Central memory CD8-positive, alpha-beta T cell (primary cell): ENCODE data around the gene POLD1.
A peak's percentile ranks its signal among the peaks of the same experiment; 100 is the strongest.
"Not testable (repeated sequence)": the region's sequence is repeated elsewhere in the genome, so short reads cannot be mapped to it uniquely, and the experiment has no call there.

Experiments used
- ATAC-seq: fragments of 150-1000 bp; cut with Tn5 transposase; replicated peaks from 2 replicates; pipeline ENCODE4 v1.10.0; 2022; ENCODE audit warnings: mild to moderate bottlenecking, moderate FRiP score, moderate number of reproducible peaks; ENCODE audit not compliant: poor library complexity, severe bottlenecking; ENCODE audit errors: extremely low read depth
- DNase-seq, 2 donors: peaks; one replicate each; pipeline ENCODE4 v3.0.0; 2021; ENCODE audit warnings: low spot score in 2 of 2
- H3K27ac Mint-ChIP-seq: one replicate; pipeline ENCODE4 v1.8.0; 2022; ENCODE audit warnings: low read depth, mild to moderate bottlenecking, moderate library complexity, mixed read lengths
- H3K27me3 Mint-ChIP-seq: one replicate; pipeline ENCODE4 v1.8.0; 2022; ENCODE audit warnings: mixed read lengths
- H3K36me3 Mint-ChIP-seq: one replicate; pipeline ENCODE4 v1.8.0; 2022; ENCODE audit warnings: mild to moderate bottlenecking, moderate library complexity, mixed read lengths; ENCODE audit not compliant: insufficient read depth
- H3K4me1 Mint-ChIP-seq: one replicate; pipeline ENCODE4 v1.8.0; 2022; ENCODE audit warnings: mixed read lengths
- H3K4me3 Mint-ChIP-seq: one replicate; pipeline ENCODE4 v1.8.0; 2022; ENCODE audit warnings: mild to moderate bottlenecking, moderate library complexity, mixed read lengths
- H3K9me3 Mint-ChIP-seq: one replicate; pipeline ENCODE4 v1.8.0; 2022; ENCODE audit warnings: mixed read lengths

POLD1 gene

GRCh38 chr19:50383852-50384684, at the start of gene POLD1:
Gene POLD1, plus strand, starts transcription at chr19:50384347. Its CDS starts 14,505 bp downstream, at chr19:50398852.
- DNase-seq (peak; percentile 97 to 98), ATAC-seq (peak; percentile 76)
- Mint-ChIP-seq H3K4me1 (peaks cover 48% of the 10 kb centered on the region), H3K36me3 (peaks cover 36% of the 10 kb centered on the region), H3K9me3 (no peaks in the 10 kb centered on the region), H3K27ac (peak within 1 kb of the TSS; percentile 93), H3K27me3 (no peaks in the 10 kb centered on the region), H3K4me3 (peak within 1 kb of the TSS; percentile 98)

- Mint-ChIP-seq H3K27ac (peak overlapping the region; percentile 83), H3K36me3 (peaks cover 29% of the 10 kb centered on the region), H3K27me3 (peaks cover 67% of the 10 kb centered on the region), H3K4me3 (peak overlapping the region; percentile 84), H3K4me1 (peaks cover 46% of the 10 kb centered on the region), H3K9me3 (peaks cover under 1% of the 10 kb centered on the region)
- no peak for ATAC-seq
- no peak for DNase-seq
These were observed 49.3 kb upstream of the POLD1 start for GRCh38 chr19:50334741-50335421.

GRCh38 chr19:50337031-50337430, 47.1 kb upstream of the POLD1 start:
- H3K4me1 Mint-ChIP-seq = peaks cover 26% of the 10 kb centered on the region

DNA sequence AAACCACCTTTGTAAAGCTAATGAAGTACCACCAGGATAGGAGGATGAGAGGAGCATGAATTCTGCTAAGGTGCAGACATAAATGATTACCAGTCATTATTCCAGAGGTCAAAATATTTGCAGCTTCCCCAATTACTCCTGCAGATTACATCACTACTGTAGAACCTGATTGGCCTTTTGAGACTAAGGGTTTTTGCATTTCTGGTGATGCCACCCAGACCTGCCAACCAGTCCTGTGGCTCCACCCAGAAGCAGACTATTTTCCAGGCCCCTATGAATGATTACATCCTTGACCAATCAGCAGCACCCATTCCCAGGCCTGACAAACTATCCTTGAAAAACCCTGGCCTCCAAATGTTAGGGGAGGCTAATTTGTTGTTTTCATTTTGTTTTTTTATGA, 43.8 kb upstream of the POLD1 start:
- Mint-ChIP-seq H3K36me3 (peaks cover 7% of the 10 kb centered on the region), H3K27ac (no peak overlapping the region), H3K4me1 (peaks cover 9% of the 10 kb centered on the region), H3K27me3 (peaks cover 30% of the 10 kb centered on the region), H3K4me3 (no peak overlapping the region), H3K9me3 (no peaks in the 10 kb centered on the region)
- no peak for DNase-seq
- no peak for ATAC-seq

More at GRCh38 chr19:50337031-50337430, 47.1 kb upstream of the POLD1 start:
- H3K4me3 Mint-ChIP-seq, ATAC-seq, H3K27ac Mint-ChIP-seq, DNase-seq, H3K9me3 Mint-ChIP-seq: not testable (repeated sequence)
- Mint-ChIP-seq H3K27me3 (peaks cover 45% of the 10 kb centered on the region), H3K36me3 (peaks cover 21% of the 10 kb centered on the region)

DNA sequence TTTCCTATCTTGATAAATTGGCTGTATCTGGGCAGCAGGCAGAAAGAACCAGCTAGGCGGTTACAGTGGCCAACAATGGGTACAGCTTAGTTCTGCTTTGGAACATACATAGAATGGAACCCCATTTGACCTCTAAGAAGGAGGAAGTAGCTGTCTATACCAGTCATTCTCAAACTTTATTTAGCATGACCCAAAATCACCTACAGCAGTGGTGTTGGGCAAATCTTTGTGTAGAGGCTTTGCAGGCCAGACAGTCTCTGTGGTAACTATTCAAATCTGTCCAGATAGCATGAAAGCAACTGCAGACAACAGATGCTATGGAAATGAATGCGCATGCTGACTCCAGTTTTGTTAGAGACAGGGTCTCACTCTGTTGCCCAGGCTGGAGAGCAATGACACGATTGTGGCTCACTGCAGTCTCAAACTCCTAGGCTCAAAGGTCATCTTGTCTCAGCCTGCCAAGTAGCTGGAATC, 43.0 kb upstream of the POLD1 start:
- no peak overlapping the region for H3K4me3 Mint-ChIP-seq
- H3K27me3 Mint-ChIP-seq = peaks cover 22% of the 10 kb centered on the region
- H3K4me1 Mint-ChIP-seq = peaks cover 5% of the 10 kb centered on the region
- H3K27ac Mint-ChIP-seq = no peak overlapping the region
- ATAC-seq = peak; percentile 14
- peaks cover 4% of the 10 kb centered on the region for H3K36me3 Mint-ChIP-seq
- no peaks in the 10 kb centered on the region for H3K9me3 Mint-ChIP-seq
- no peak for DNase-seq

- H3K4me3 Mint-ChIP-seq = no peak overlapping the region
- ATAC-seq = peak; percentile 52
- H3K27me3 Mint-ChIP-seq = peaks cover 10% of the 10 kb centered on the region
- H3K9me3 Mint-ChIP-seq = no peaks in the 10 kb centered on the region
- H3K27ac Mint-ChIP-seq = no peak overlapping the region
- peaks cover 15% of the 10 kb centered on the region for H3K4me1 Mint-ChIP-seq
- H3K36me3 Mint-ChIP-seq = peaks cover 2% of the 10 kb centered on the region
- DNase-seq = no peak
These were observed 39.4 kb upstream of the POLD1 start for GRCh38 chr19:50344661-50345318.

GRCh38 chr19:50347089-50347581, 37.0 kb upstream of the POLD1 start:
- Mint-ChIP-seq H3K27ac (peak overlapping the region; percentile 24), H3K4me3 (peak overlapping the region; percentile 55), H3K4me1 (peaks cover 15% of the 10 kb centered on the region)
- not testable (repeated sequence) for DNase-seq, H3K27me3 Mint-ChIP-seq, H3K36me3 Mint-ChIP-seq, H3K9me3 Mint-ChIP-seq
- peak; percentile 28 for ATAC-seq

GRCh38 chr19:50349277-50350057, 34.7 kb upstream of the POLD1 start:
- ATAC-seq (no peak), DNase-seq (no peak)
- H3K27me3 Mint-ChIP-seq = no peaks in the 10 kb centered on the region
- H3K9me3 Mint-ChIP-seq = no peaks in the 10 kb centered on the region
- H3K4me1 Mint-ChIP-seq = peaks cover 10% of the 10 kb centered on the region
- H3K27ac Mint-ChIP-seq = no peak overlapping the region
- H3K4me3 Mint-ChIP-seq = no peak overlapping the region
- H3K36me3 Mint-ChIP-seq = peaks cover 4% of the 10 kb centered on the region

- peaks cover 10% of the 10 kb centered on the region for H3K4me1 Mint-ChIP-seq
- H3K9me3 Mint-ChIP-seq = no peaks in the 10 kb centered on the region
- no peak overlapping the region for H3K27ac Mint-ChIP-seq
- ATAC-seq (no peak), DNase-seq (no peak)
- H3K27me3 Mint-ChIP-seq = no peaks in the 10 kb centered on the region
- no peak overlapping the region for H3K4me3 Mint-ChIP-seq
- H3K36me3 Mint-ChIP-seq = peaks cover 5% of the 10 kb centered on the region
These were observed 31.9 kb upstream of the POLD1 start for GRCh38 chr19:50352242-50352641.

DNA sequence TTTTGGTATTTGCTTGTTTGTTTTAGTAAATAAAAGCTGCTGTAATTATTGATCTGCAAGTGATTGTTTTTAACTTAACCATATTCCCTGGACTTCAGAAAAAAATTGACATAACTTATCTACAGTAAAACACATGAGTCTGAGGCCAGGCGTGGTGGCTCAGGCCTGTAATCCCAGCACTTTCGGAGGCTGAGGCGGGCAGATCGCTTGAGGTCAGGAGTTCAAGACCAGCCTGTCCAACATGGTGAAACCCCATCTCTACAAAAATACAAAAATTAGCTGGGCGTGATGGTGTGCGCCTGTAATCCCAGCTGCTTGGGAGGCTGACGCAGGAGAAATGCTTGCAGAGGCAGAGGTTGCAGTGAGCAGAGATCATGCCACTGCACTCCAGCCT, 30.7 kb upstream of the POLD1 start:
- not testable (repeated sequence) for H3K9me3 Mint-ChIP-seq, H3K4me3 Mint-ChIP-seq, DNase-seq, ATAC-seq, H3K27me3 Mint-ChIP-seq, H3K27ac Mint-ChIP-seq
- Mint-ChIP-seq H3K36me3 (peaks cover 14% of the 10 kb centered on the region), H3K4me1 (peaks cover 12% of the 10 kb centered on the region)

DNA sequence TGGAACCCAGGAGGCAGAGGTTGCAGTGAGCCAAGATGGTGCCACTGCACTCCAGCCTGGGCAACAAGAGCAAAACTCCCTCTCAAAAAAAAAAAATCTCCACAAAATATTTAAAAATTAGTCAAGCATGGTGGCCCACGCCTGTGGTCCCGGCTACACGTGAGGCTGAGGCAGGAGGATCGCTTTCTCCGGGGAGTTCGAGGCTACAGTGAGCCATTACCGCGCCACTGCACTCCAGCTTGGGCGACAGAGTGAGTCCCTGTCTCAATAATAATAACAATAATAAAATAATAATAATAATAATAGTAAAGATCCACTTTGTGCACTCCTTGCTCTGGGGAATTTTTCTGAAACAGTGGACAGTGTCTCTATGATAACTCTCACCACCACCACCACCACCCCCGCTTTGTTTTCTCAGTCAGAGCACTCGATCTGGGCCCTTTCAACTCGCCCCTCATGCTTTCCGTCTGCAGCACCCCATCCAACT, 27.4 kb upstream of the POLD1 start:
- H3K4me1 Mint-ChIP-seq = peaks cover 37% of the 10 kb centered on the region
- no peaks in the 10 kb centered on the region for H3K27me3 Mint-ChIP-seq
- no peak for DNase-seq
- peak overlapping the region; percentile 99 for H3K27ac Mint-ChIP-seq
- peak overlapping the region; percentile 90 for H3K4me3 Mint-ChIP-seq
- ATAC-seq = no peak
- H3K36me3 Mint-ChIP-seq = peaks cover 29% of the 10 kb centered on the region
- no peaks in the 10 kb centered on the region for H3K9me3 Mint-ChIP-seq
